Measurements from ENCODE around the gene SYF2.

- TF ChIP-seq CTCF (IDR thresholded peaks at IDR 0.05; ENCODE audit: poor library complexity) (no peak), EZH2phosphoT487 (IDR thresholded peaks at IDR 0.05; ENCODE audit: low read depth, severe bottlenecking, unreplicated experiment) (no peak)
These were observed 13.1 kb upstream of the SYF2 start for GRCh38 chr1:25245393-25245792.
